Measurements from ENCODE around the gene LAMA3.

DNA sequence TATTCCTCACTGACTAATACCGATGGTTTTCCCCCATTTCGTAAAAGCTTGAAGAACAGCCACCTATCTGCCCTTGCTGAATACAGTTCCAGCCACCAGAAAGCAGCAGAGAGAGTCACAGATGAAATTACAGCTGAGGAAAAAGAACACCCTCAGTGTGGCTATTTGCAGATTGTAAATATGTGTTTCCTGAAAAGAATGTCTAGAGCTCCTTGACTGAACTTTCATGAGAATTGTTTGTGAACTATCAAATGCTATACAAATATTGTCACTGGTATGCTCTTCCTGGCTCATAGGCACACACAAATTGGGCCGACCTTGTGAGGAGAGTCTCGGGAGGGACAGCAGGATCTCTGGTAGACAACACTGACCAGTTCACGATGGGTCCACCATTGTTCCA, 267.2 kb downstream of the LAMA3 start:
- TF ChIP-seq, protein P1, sequence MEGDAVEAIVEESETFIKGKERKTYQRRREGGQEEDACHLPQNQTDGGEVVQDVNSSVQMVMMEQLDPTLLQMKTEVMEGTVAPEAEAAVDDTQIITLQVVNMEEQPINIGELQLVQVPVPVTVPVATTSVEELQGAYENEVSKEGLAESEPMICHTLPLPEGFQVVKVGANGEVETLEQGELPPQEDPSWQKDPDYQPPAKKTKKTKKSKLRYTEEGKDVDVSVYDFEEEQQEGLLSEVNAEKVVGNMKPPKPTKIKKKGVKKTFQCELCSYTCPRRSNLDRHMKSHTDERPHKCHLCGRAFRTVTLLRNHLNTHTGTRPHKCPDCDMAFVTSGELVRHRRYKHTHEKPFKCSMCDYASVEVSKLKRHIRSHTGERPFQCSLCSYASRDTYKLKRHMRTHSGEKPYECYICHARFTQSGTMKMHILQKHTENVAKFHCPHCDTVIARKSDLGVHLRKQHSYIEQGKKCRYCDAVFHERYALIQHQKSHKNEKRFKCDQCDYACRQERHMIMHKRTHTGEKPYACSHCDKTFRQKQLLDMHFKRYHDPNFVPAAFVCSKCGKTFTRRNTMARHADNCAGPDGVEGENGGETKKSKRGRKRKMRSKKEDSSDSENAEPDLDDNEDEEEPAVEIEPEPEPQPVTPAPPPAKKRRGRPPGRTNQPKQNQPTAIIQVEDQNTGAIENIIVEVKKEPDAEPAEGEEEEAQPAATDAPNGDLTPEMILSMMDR (IDR thresholded peaks at IDR 0.05) = no peak
- TF ChIP-seq POLR2A (IDR thresholded peaks at IDR 0.05) = no peak

Measured in right lobe of liver (tissue), 4 donors.